Stimulated activated CD8-positive, alpha-beta memory T cell treated with anti-CD3 and anti-CD28 coated beads, Interleukin-7, amount 100 ng/mL, for 48 hours (primary cell): Measurements from ENCODE around the gene GCK.

Experiments used
- DNase-seq, 2 donors: peaks; one replicate each; pipeline ENCODE4 v3.0.0-alpha.2; 2020; ENCODE audit warnings: low read depth in 1 of 2; ENCODE audit errors: extremely low read depth in 1 of 2

GCK gene

GRCh38 chr7:44108768-44109750 is 80.2 kb downstream of the GCK start:
- no peak for DNase-seq

- DNase-seq, result no peak
Observed at GRCh38 chr7:44107961-44108767, 81.1 kb downstream of the GCK start.

GRCh38 chr7:44107116-44107960 is 81.9 kb downstream of the GCK start:
- DNase-seq, result no peak

- no peak for DNase-seq
Observed at GRCh38 chr7:44106311-44107065, 82.8 kb downstream of the GCK start.

- no peak for DNase-seq
Observed at GRCh38 chr7:44105832-44106231, 83.4 kb downstream of the GCK start.

- DNase-seq, result no peak
Observed at GRCh38 chr7:44104860-44105771, 84.1 kb downstream of the GCK start.

- no peak for DNase-seq
Observed at GRCh38 chr7:44103923-44104859, 85.0 kb downstream of the GCK start, which contains the start of gene AEBP1. AEBP1 (plus strand) TSS chr7:44104345; CDS start chr7:44104666, 321 bp downstream.

GRCh38 chr7:44103566-44103922 is 85.7 kb downstream of the GCK start:
- DNase-seq, result no peak

- DNase-seq, result no peak
Observed at GRCh38 chr7:44102846-44103565, 86.2 kb downstream of the GCK start.

GRCh38 chr7:44101966-44102845 is 87.0 kb downstream of the GCK start:
- no peak for DNase-seq

GRCh38 chr7:44101303-44101965 is 87.8 kb downstream of the GCK start:
- DNase-seq, result no peak

GRCh38 chr7:44100458-44101302 is 88.6 kb downstream of the GCK start:
- DNase-seq, result no peak

GRCh38 chr7:44099669-44100068 is 89.6 kb downstream of the GCK start:
- DNase-seq, result no peak

GRCh38 chr7:44098092-44099068 is 90.9 kb downstream of the GCK start:
- no peak for DNase-seq
